GM12878 (cell line): ENCODE results near the gene DCAF11. TPM values are rescaled to one million over a fixed set of nuclear protein-coding genes. Genes with fewer than 3 reads are reported as not detected.

Experiments
- ATAC-seq: fragments of 200-7000 bp; cut with Tn5 transposase; 3 replicates; pipeline ENCODE4 v1.9.1; 2020; ENCODE audit warnings: mild to moderate bottlenecking, moderate library complexity
- BruUV-seq: library from RNA; stranded (reverse); fragments of 400-500 nt; replicated peaks from 2 replicates; lab custom pipeline; 2021; lab: Mats Ljungman, UMichigan
- CTCF ChIA-PET: fragments of 300-600 bp; sonication (Branson Sonifier 250); formaldehyde crosslinking; extraction: SDS; loops from one replicate; lab custom pipeline; 2021; ENCODE audit warnings: inconsistent platforms; lab: Yijun Ruan, JAX
- POLR2A ChIA-PET: fragments of 350-600 bp; formaldehyde crosslinking; extraction: SDS; loops from one replicate; lab custom pipeline; 2021; ENCODE audit warnings: inconsistent platforms; lab: Charles Lee
- RAD21 ChIA-PET: fragments of 300-600 bp; sonication (Branson Sonifier 250); formaldehyde crosslinking; loops from one replicate; lab custom pipeline; 2023; ENCODE audit warnings: antibody characterized with exemption; ENCODE audit not compliant: unreplicated experiment; lab: Charles Lee
- SMC1A ChIA-PET: fragments of 300-600 bp; sonication (Branson Sonifier 250); formaldehyde crosslinking; loops from one replicate; lab custom pipeline; 2023; ENCODE audit not compliant: unreplicated experiment, uncharacterized antibody; lab: Charles Lee
- DNase-seq: peaks from one replicate; pipeline ENCODE4 v3.0.0-alpha.2; 2011; ENCODE audit warnings: low read depth, low spot score
- FAIRE-seq: peaks from 3 replicates; lab custom pipeline; 2011; peaks lifted over from hg19 to GRCh38; lab: Jason Lieb, UNC
- H2AFZ ChIP-seq: 2 replicates; pipeline ENCODE4 v1.6.0; 2011; ENCODE audit warnings: low read depth, low read length, control low read depth; ENCODE audit not compliant: control insufficient read depth
- H3K27ac ChIP-seq: 2 replicates; pipeline ENCODE4 v1.5.1; 2011; ENCODE audit warnings: control low read depth; ENCODE audit not compliant: control insufficient read depth, insufficient read depth
- H3K27me3 ChIP-seq, 2 experiments: replicated peaks in 1 of 2; 2 replicates each; pipeline versions ENCODE4 v1.6.0 to v1.6.1; 2011; ENCODE audit warnings: low read length in 1 of 2; ENCODE audit not compliant: control insufficient read depth in 2 of 2, insufficient read depth in 2 of 2
- H3K36me3 ChIP-seq, 2 experiments: 2 replicates each; pipeline ENCODE4 v1.5.1; 2011; ENCODE audit warnings: low read length in 1 of 2; ENCODE audit not compliant: control insufficient read depth in 2 of 2, insufficient read depth in 2 of 2
- H3K4me1 ChIP-seq: 2 replicates; pipeline ENCODE4 v1.6.1; 2011; ENCODE audit warnings: mild to moderate bottlenecking, low read length, moderate library complexity, mixed read lengths; ENCODE audit not compliant: control insufficient read depth, insufficient read depth
- H3K4me2 ChIP-seq: 2 replicates; pipeline ENCODE4 v1.6.0; 2011; ENCODE audit warnings: control low read depth; ENCODE audit not compliant: control insufficient read depth, insufficient read depth
- H3K4me3 ChIP-seq: fragments of 200-600 bp; sonication (generic); 2 replicates; pipeline ENCODE4 v1.5.1; 2016
- H3K79me2 ChIP-seq: 2 replicates; pipeline ENCODE4 v1.6.0; 2011; ENCODE audit warnings: low read length; ENCODE audit not compliant: control insufficient read depth, insufficient read depth
- H3K9ac ChIP-seq: 2 replicates; pipeline ENCODE4 v1.8.0; 2011; ENCODE audit warnings: low read length, control low read depth, mixed read lengths; ENCODE audit not compliant: control insufficient read depth, insufficient read depth
- H3K9me3 ChIP-seq: replicated peaks from 3 replicates; pipeline ENCODE4 v1.5.1; 2011; ENCODE audit warnings: mild to moderate bottlenecking, low read length; ENCODE audit not compliant: control insufficient read depth, insufficient read depth
- H4K20me1 ChIP-seq: 2 replicates; pipeline ENCODE4 v1.6.0; 2011; ENCODE audit not compliant: control insufficient read depth, insufficient read depth
- TCF7 ChIP-seq: IDR thresholded peaks from 2 replicates; pipeline ENCODE4 v1.6.1; 2014; ENCODE audit warnings: antibody characterized with exemption, borderline replicate concordance
- WGBS: methylation state at CpG from one replicate; pipeline ENCODE4 v1.1.6; 2016; ENCODE audit warnings: low lambda C conversion rate; ENCODE audit not compliant: insufficient replicate concordance, insufficient coverage; ENCODE audit errors: missing lambda C conversion rate; 5-methylcytosine and 5-hydroxymethylcytosine counted together
- in situ Hi-C: fragments of 300-500 bp; cut with MboI; formaldehyde crosslinking; loops from 9 replicates; pipeline ENCODE4 v1.14.3; 2018; ENCODE audit warnings: mixed read lengths
- intact Hi-C: fragments of 100-400 bp; cut with micrococcal nuclease; formaldehyde crosslinking; loops from one replicate; pipeline ENCODE4 v1.14.2; 2022; ENCODE audit not compliant: unreplicated experiment
- polyA plus RNA-seq, 11 experiments: library from polyadenylated mRNA; depleted of rRNA in 4 of 11; unstranded in 6 of 11; stranded (reverse) in 5 of 11; fragments of >200 nt; fragmentation: Nextera tagmentation in 4 of 11; fragmentation: Illumina TruSeq in 1 of 11; extraction: Ambion mirVana in 4 of 11; extraction: Trizol in 1 of 11; gene quantifications; 1 replicate in 1 of 11; 2 replicates in 10 of 11; pipeline versions ENCODE4 v1.2.1 to v1.2.3, GENCODE V29; 2011 to 2016; ENCODE audit warnings: inconsistent platforms in 2 of 11, missing spikeins in 2 of 11, low read depth in 1 of 11
- total RNA-seq, 4 experiments: library from RNA; depleted of rRNA in 3 of 4; stranded (reverse); fragments of >200 nt in 3 of 4; fragmentation: Illumina TruSeq in 1 of 4; extraction: Trizol in 1 of 4; gene quantifications; 2 replicates each; pipeline versions ENCODE4 v1.2.1 to v1.2.3, GENCODE V29; 2013 to 2021
- TF ChIP-seq, protein P1 (sequence below): fragments of 450-650 bp; IDR thresholded peaks from 2 replicates; pipeline ENCODE4 v1.6.1; 2017; ENCODE audit warnings: antibody characterized with exemption, mild to moderate bottlenecking, moderate library complexity

DCAF11 gene
- total and polyA plus RNA-seq, 10 of the 15 experiments (the other 5 are each of a cell fraction or from before 2014, with no cell fraction given): 13.4 to 91.2 (median 68.7) TPM

DNA sequence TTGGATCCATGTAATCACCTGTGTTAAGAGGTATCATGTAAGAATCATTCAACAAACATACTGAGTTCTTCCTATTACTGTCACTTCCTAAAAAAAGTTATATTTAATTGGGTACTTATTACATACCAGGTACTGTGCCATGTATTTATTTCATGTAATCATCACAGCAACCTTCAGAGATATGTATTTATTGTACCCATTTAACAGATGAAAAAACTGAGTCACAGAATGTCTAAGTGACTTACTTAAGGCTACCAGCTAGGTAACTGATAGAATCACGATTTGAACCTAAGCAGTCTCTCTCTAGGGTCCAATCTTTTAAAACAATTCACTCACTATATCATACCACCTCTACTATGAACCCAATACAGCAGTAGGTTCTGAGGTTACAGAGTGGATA is 29.9 kb downstream of the DCAF11 start:
- Histone ChIP-seq H3K9ac (0 out of 2 replicates have a peak overlapping the region, but pooled peaks have one; percentile 12), H3K9me3 (no peaks in the 10 kb centered on the region), H3K4me1 (peaks cover 16% of the 10 kb centered on the region), H3K27ac (peak overlapping the region; percentile 2; the same call in 1 of the 2 replicates), H3K4me2 (peak overlapping the region; percentile 77), H3K36me3 (peaks cover 2 to 28% of the 10 kb centered on the region in 2 experiments), H3K27me3 (no peaks in the 10 kb centered on the region), H3K4me3 (peak overlapping the region; percentile 82), H3K79me2 (peaks cover 70% of the 10 kb centered on the region), H2AFZ (no peak overlapping the region), H4K20me1 (no peaks in the 10 kb centered on the region)
- BruUV-seq: no TSS peak
- TF ChIP-seq TCF7: 0 out of 2 replicates have a peak, but pooled peaks have one; percentile 11
- TF ChIP-seq, protein P1, sequence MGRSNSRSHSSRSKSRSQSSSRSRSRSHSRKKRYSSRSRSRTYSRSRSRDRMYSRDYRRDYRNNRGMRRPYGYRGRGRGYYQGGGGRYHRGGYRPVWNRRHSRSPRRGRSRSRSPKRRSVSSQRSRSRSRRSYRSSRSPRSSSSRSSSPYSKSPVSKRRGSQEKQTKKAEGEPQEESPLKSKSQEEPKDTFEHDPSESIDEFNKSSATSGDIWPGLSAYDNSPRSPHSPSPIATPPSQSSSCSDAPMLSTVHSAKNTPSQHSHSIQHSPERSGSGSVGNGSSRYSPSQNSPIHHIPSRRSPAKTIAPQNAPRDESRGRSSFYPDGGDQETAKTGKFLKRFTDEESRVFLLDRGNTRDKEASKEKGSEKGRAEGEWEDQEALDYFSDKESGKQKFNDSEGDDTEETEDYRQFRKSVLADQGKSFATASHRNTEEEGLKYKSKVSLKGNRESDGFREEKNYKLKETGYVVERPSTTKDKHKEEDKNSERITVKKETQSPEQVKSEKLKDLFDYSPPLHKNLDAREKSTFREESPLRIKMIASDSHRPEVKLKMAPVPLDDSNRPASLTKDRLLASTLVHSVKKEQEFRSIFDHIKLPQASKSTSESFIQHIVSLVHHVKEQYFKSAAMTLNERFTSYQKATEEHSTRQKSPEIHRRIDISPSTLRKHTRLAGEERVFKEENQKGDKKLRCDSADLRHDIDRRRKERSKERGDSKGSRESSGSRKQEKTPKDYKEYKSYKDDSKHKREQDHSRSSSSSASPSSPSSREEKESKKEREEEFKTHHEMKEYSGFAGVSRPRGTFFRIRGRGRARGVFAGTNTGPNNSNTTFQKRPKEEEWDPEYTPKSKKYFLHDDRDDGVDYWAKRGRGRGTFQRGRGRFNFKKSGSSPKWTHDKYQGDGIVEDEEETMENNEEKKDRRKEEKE: no peak
- 100% methylated on average over 1 of the region's 1 CpG for WGBS
- RAD21 ChIA-PET: interaction anchor here (3.1 kb wide), 1 partner anchor 50 kb away, joined by 22 read pairs; the partner anchor contains the start of gene PCK2
- CTCF ChIA-PET: interaction anchor here (1.0 to 1.4 kb wide), 3 partner anchors 36 to 98 kb away, joined by 3 to 5 read pairs (median 3); partner anchors contain the start of genes CHMP4A and TINF2
- intact Hi-C loops: no loop called here
- ATAC-seq: no peak
- SMC1A ChIA-PET: interaction anchor here (1.5 to 4.8 kb wide), 4 partner anchors 8 to 36 kb away, joined by 5 to 54 read pairs (median 12); partner anchors contain the start of genes IRF9 and PSME1
- POLR2A ChIA-PET: interaction anchor here (0.7 to 2.3 kb wide), 6 partner anchors 9 to 50 kb away, joined by 4 to 10 read pairs (median 6); partner anchors contain the start of genes IRF9, PCK2 and PSME1
- no peak for DNase-seq
- in situ Hi-C loops: no loop called here
- no peak for FAIRE-seq
